Measurements from ENCODE around the gene PIGR.

PIGR gene

DNA sequence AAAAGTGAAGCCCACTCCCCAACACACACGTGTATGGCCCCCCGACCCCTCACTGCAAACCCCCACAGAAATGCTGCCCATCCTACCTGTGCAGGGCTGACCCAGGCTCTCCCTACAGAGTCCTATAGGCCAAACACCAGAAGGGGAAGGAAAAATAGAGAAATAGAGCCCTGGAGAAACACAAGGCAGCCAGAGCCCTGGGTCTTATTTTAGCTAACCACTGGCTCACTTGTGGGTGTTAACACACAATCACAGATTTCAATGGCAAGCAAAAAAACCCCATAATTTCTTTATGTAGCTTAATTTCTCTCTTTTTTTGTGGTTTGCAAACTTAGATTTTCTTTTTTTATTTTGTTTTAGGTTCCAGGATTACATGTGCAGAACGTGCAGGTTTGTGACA lies 989 bp upstream of the PIGR start:
- no peak for DNase-seq (ENCODE audit: low spot score)
- H3K27me3 ChIP-seq (ENCODE audit: insufficient read depth, poor library complexity, severe bottlenecking) = no peaks in the 10 kb centered on the region
- no peak overlapping the region for H3K27ac ChIP-seq (ENCODE audit: poor library complexity, severe bottlenecking)
- no peak overlapping the region for H3K4me3 ChIP-seq (ENCODE audit: severe bottlenecking)
- H3K4me1 ChIP-seq (ENCODE audit: insufficient read depth, poor library complexity, severe bottlenecking) = no peaks in the 10 kb centered on the region
- TF ChIP-seq, protein P1, sequence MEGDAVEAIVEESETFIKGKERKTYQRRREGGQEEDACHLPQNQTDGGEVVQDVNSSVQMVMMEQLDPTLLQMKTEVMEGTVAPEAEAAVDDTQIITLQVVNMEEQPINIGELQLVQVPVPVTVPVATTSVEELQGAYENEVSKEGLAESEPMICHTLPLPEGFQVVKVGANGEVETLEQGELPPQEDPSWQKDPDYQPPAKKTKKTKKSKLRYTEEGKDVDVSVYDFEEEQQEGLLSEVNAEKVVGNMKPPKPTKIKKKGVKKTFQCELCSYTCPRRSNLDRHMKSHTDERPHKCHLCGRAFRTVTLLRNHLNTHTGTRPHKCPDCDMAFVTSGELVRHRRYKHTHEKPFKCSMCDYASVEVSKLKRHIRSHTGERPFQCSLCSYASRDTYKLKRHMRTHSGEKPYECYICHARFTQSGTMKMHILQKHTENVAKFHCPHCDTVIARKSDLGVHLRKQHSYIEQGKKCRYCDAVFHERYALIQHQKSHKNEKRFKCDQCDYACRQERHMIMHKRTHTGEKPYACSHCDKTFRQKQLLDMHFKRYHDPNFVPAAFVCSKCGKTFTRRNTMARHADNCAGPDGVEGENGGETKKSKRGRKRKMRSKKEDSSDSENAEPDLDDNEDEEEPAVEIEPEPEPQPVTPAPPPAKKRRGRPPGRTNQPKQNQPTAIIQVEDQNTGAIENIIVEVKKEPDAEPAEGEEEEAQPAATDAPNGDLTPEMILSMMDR (IDR thresholded peaks at IDR 0.05; ENCODE audit: poor library complexity, severe bottlenecking) = no peak
- no peaks in the 10 kb centered on the region for H3K9me3 ChIP-seq (ENCODE audit: severe bottlenecking)
- no peaks in the 10 kb centered on the region for H3K36me3 ChIP-seq (ENCODE audit: low read depth)
- ATAC-seq (ENCODE audit: low read depth) = no peak

DNA sequence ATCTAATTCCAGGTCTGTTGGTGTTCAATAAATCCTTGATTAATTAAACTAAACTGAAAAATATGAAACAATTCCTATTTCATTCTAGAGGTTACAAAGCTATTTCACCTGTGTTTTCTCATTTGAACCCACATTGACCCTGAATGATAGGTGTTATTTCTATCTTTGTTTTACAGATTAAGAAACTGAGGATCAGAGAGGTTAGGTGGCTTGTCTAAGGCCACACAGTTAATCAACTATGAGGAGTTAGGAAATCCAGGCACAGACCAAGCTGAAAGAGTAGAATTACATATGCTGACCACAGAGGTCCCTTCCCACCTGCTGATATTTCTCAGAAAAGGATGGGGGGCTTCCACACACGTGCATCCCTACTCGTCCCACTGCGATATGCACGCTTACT lies 487 bp downstream of the PIGR start:
- Histone ChIP-seq H3K4me3 (ENCODE audit: severe bottlenecking) (no peak overlapping the region), H3K27ac (ENCODE audit: poor library complexity, severe bottlenecking) (no peak overlapping the region), H3K27me3 (ENCODE audit: insufficient read depth, poor library complexity, severe bottlenecking) (no peaks in the 10 kb centered on the region), H3K9me3 (ENCODE audit: severe bottlenecking) (no peaks in the 10 kb centered on the region), H3K4me1 (ENCODE audit: insufficient read depth, poor library complexity, severe bottlenecking) (no peaks in the 10 kb centered on the region), H3K36me3 (ENCODE audit: low read depth) (no peaks in the 10 kb centered on the region)
- TF ChIP-seq, protein P1 (IDR thresholded peaks at IDR 0.05; ENCODE audit: poor library complexity, severe bottlenecking) = no peak
- DNase-seq (ENCODE audit: low spot score) (no peak), ATAC-seq (ENCODE audit: low read depth) (no peak)

DNA sequence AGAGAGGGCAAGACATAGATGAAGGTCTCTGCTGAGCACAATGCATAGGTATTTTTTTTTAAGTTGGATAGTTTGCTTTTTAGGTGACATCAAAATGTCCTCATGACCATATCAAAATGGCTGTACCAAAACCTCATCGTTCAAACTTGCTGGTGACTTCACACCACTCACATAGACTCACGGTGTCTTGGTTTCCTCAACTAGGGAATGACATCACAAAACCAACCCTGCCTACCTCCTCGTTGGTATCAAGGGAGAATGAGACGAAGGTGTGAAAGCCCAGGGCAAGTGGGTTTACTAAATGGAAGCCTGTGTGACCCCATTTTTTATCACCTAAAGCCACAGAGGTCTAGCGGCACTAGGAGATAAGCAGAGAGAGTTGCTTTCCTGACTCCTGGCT lies 1.6 kb downstream of the PIGR start:
- no peaks in the 10 kb centered on the region for H3K36me3 ChIP-seq (ENCODE audit: low read depth)
- no peak overlapping the region for H3K4me3 ChIP-seq (ENCODE audit: severe bottlenecking)
- TF ChIP-seq, protein P1 (IDR thresholded peaks at IDR 0.05; ENCODE audit: poor library complexity, severe bottlenecking) = no peak
- H3K4me1 ChIP-seq (ENCODE audit: insufficient read depth, poor library complexity, severe bottlenecking) = no peaks in the 10 kb centered on the region
- ATAC-seq (ENCODE audit: low read depth) (no peak), DNase-seq (ENCODE audit: low spot score) (no peak)
- H3K27me3 ChIP-seq (ENCODE audit: insufficient read depth, poor library complexity, severe bottlenecking) = no peaks in the 10 kb centered on the region
- H3K9me3 ChIP-seq (ENCODE audit: severe bottlenecking) = no peaks in the 10 kb centered on the region
- H3K27ac ChIP-seq (ENCODE audit: poor library complexity, severe bottlenecking) = no peak overlapping the region

DNA sequence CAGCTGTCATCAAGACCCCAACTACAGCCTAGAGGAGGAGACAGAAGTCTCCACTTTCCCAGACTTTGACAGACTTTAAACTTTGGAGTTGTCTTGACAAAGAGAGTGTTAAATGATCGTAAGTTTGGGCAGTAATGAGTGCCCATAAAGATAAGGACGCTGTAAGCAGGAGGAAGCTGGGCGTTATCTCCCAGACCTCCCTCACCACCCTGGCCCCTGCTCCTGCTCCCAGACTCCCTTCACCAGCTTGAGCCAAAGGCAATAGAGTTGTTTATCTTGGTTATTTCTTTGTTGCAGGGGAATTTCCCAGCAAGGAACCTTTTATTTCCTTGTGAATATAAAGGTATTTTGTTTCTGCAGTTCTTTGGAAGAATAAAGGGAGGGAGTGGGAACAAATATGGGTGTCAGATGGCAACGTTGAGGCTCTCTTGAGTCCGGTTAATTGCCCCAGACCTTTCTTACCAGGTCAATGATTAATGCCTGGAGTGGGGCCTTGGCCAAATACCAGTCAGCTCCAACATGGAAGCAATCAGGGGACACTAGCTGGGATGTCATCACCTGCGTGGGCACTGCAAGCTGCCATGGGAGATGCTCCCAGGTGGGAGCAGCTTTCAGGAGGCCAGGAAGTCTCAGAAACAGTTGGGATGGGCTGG lies 4.4 kb downstream of the PIGR start:
- Histone ChIP-seq H3K27ac (ENCODE audit: poor library complexity, severe bottlenecking) (no peak overlapping the region), H3K36me3 (ENCODE audit: low read depth) (no peaks in the 10 kb centered on the region), H3K4me1 (ENCODE audit: insufficient read depth, poor library complexity, severe bottlenecking) (no peaks in the 10 kb centered on the region), H3K9me3 (ENCODE audit: severe bottlenecking) (no peaks in the 10 kb centered on the region), H3K27me3 (ENCODE audit: insufficient read depth, poor library complexity, severe bottlenecking) (no peaks in the 10 kb centered on the region), H3K4me3 (ENCODE audit: severe bottlenecking) (no peak overlapping the region)
- ATAC-seq (ENCODE audit: low read depth) = no peak
- TF ChIP-seq, protein P1 (IDR thresholded peaks at IDR 0.05; ENCODE audit: poor library complexity, severe bottlenecking) = no peak
- DNase-seq (ENCODE audit: low spot score) = no peak

DNA sequence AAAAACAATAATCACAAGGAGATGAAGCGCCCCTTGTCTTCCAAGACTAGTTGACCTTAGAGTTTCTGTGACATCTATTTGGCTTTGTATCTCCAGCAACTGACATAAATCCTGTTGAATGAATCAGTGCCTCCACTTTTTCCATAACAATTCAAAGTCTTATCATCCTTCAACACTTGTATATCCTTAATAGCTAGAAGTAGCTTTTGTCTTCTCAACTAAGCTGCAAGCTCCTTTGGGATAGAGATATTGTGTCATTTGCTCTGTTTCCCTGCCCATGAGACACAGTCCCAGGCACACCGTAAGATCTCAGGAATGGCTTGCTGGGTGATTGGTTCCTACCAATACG lies 5.7 kb downstream of the PIGR start:
- Histone ChIP-seq H3K9me3 (ENCODE audit: severe bottlenecking) (no peaks in the 10 kb centered on the region), H3K27me3 (ENCODE audit: insufficient read depth, poor library complexity, severe bottlenecking) (no peaks in the 10 kb centered on the region), H3K27ac (ENCODE audit: poor library complexity, severe bottlenecking) (no peak overlapping the region), H3K36me3 (ENCODE audit: low read depth) (no peaks in the 10 kb centered on the region), H3K4me3 (ENCODE audit: severe bottlenecking) (no peak overlapping the region), H3K4me1 (ENCODE audit: insufficient read depth, poor library complexity, severe bottlenecking) (no peaks in the 10 kb centered on the region)
- TF ChIP-seq, protein P1 (IDR thresholded peaks at IDR 0.05; ENCODE audit: poor library complexity, severe bottlenecking) = no peak
- DNase-seq (ENCODE audit: low spot score) = no peak
- ATAC-seq (ENCODE audit: low read depth) = no peak
